Activated CD8-positive, alpha-beta T cell treated with anti-CD3 and anti-CD28 coated beads for 36 hours (primary cell): ENCODE data around the gene MEG3. TPM values are rescaled to one million over a fixed set of nuclear protein-coding genes. Genes with fewer than 3 reads are reported as not detected.

Experiments
- ATAC-seq: fragments of 200-7000 bp; cut with Tn5 transposase; one replicate; pipeline ENCODE4 v1.10.0; 2021; ENCODE audit warnings: mild to moderate bottlenecking, moderate library complexity
- CTCF ChIA-PET: fragments of 350-600 bp; sonication (Branson Sonifier 250); formaldehyde crosslinking; loops from one replicate; lab custom pipeline; 2021; ENCODE audit warnings: antibody characterized with exemption; lab: Charles Lee
- POLR2A ChIA-PET: fragments of 350-600 bp; sonication (Branson Sonifier 250); formaldehyde crosslinking; loops from one replicate; lab custom pipeline; 2021; ENCODE audit warnings: antibody characterized with exemption; lab: Charles Lee
- DNase-seq: peaks from one replicate; pipeline ENCODE4 v3.0.0-alpha.2; 2020
- H3K27ac Mint-ChIP-seq: one replicate; pipeline ENCODE4 v1.8.0; 2021; ENCODE audit warnings: mild to moderate bottlenecking, mixed read lengths
- H3K27me3 Mint-ChIP-seq: one replicate; pipeline ENCODE4 v1.8.0; 2021; ENCODE audit warnings: mixed read lengths
- H3K36me3 Mint-ChIP-seq: one replicate; pipeline ENCODE4 v1.8.0; 2021; ENCODE audit warnings: low read depth, mixed read lengths
- H3K4me1 Mint-ChIP-seq: one replicate; pipeline ENCODE4 v1.8.0; 2021; ENCODE audit warnings: low read depth, mixed read lengths
- H3K4me3 Mint-ChIP-seq: one replicate; pipeline ENCODE4 v1.8.0; 2021; ENCODE audit warnings: mild to moderate bottlenecking, moderate library complexity, mixed read lengths
- H3K9me3 Mint-ChIP-seq: one replicate; pipeline ENCODE4 v1.8.0; 2021; ENCODE audit warnings: mixed read lengths
- intact Hi-C: fragments of 100-400 bp; cut with micrococcal nuclease; formaldehyde crosslinking; loops from one replicate; pipeline ENCODE4 v1.10.0; 2022
- total RNA-seq, 2 experiments: library from RNA; stranded (reverse); gene quantifications; one replicate each; pipeline ENCODE4 v1.2.3, GENCODE V29; 2021
- TF ChIP-seq, protein P1 (sequence below): fragments of 200-600 bp; IDR thresholded peaks from one replicate; pipeline ENCODE4 v1.8.0; 2022; ENCODE audit warnings: antibody characterized with exemption, mild to moderate bottlenecking

Gene MEG3
- total RNA-seq, 2 experiments from 2014 or later = not detected

DNA sequence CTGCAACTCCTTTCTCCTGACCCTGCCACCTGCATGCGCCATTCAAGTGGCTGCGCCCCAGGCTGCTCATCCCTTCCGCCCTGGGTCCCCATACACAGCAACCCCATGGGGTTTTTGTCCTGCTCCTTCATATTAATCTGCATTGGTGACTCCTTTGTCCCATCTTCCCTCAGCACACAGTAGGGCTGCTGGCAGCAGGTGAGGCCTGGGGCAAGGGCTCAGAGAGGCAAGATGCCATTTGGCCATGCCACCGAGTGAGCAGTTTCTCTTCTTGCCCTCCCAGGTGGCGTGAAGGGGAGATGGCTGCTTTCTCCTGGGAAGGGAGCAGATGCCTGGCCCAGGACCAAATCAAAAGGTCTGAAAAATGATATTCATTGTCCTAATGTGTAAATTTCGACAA is 68.5 kb downstream of the MEG3 start:
- Mint-ChIP-seq H3K27me3 (peaks cover 11% of the 10 kb centered on the region), H3K9me3 (no peaks in the 10 kb centered on the region), H3K4me3 (no peak overlapping the region), H3K4me1 (no peaks in the 10 kb centered on the region), H3K27ac (no peak overlapping the region), H3K36me3 (no peaks in the 10 kb centered on the region)
- DNase-seq (no peak), ATAC-seq (no peak)
- CTCF ChIA-PET = no interaction called here
- TF ChIP-seq, protein P1, sequence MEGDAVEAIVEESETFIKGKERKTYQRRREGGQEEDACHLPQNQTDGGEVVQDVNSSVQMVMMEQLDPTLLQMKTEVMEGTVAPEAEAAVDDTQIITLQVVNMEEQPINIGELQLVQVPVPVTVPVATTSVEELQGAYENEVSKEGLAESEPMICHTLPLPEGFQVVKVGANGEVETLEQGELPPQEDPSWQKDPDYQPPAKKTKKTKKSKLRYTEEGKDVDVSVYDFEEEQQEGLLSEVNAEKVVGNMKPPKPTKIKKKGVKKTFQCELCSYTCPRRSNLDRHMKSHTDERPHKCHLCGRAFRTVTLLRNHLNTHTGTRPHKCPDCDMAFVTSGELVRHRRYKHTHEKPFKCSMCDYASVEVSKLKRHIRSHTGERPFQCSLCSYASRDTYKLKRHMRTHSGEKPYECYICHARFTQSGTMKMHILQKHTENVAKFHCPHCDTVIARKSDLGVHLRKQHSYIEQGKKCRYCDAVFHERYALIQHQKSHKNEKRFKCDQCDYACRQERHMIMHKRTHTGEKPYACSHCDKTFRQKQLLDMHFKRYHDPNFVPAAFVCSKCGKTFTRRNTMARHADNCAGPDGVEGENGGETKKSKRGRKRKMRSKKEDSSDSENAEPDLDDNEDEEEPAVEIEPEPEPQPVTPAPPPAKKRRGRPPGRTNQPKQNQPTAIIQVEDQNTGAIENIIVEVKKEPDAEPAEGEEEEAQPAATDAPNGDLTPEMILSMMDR = no peak
- intact Hi-C loops = no loop called here
- POLR2A ChIA-PET = no interaction called here

DNA sequence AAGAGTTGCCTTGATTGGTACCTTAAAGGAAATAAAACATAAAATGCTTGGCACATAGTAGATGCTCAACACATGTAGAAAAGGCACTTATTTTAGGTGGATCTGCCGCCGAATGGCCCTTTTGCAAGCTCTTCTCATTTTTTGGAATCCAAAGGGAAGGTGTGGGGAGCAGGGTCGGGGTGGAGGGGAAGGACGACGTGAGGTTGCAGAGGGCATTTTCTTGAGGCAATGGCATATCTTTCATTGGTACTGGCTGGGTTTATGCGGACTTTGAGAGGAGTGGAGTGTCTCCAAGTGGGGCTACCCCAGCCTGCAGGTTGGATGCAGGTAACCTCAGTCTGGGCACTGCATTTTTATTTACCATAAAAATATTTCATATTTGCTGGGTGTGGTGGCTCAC is 69.5 kb downstream of the MEG3 start:
- ATAC-seq (no peak), DNase-seq (no peak)
- TF ChIP-seq, protein P1 = no peak
- Mint-ChIP-seq H3K4me1 (no peaks in the 10 kb centered on the region), H3K27me3 (peaks cover 19% of the 10 kb centered on the region), H3K9me3 (no peaks in the 10 kb centered on the region), H3K4me3 (no peak overlapping the region), H3K36me3 (no peaks in the 10 kb centered on the region), H3K27ac (no peak overlapping the region)
- POLR2A ChIA-PET = no interaction called here
- intact Hi-C loops = no loop called here
- CTCF ChIA-PET = no interaction called here

DNA sequence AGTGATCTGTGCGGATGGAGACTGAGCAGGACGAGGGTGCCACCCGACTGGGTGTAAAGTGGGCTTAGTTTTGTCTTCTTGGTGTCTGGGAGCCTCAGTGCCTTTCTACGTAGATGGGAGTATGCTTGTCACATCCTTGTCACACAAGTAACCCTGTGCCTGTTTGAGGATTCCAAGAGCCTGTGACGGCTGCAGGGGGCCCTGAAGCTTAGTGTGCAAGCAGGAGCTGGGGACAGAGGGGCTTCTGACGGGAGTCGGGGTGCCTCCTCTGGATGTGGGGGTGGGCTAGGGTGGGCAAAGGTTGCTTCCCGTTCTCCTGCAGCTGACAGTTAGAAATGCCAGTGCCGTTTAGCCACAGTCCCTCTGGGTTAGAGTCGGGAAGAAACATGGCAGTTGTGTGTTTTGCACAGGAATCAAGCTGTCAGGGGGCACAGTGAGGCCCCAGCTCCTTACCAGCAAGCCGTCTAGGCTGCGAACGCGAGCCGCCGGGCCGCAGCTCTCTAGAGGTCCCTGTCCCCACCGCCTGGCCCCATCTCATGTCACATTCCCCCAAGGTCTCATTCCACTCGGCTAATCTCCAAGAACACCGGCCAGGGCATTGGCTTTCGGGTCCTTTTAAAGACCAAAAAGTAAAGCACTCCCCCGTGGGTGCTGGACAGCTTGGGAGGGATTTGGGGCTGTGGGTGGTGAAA is 70.6 kb downstream of the MEG3 start:
- intact Hi-C loops = no loop called here
- TF ChIP-seq, protein P1 = no peak
- POLR2A ChIA-PET = no interaction called here
- H3K4me1 Mint-ChIP-seq = no peaks in the 10 kb centered on the region
- H3K36me3 Mint-ChIP-seq = no peaks in the 10 kb centered on the region
- DNase-seq = no peak
- ATAC-seq = no peak
- H3K27ac Mint-ChIP-seq = no peak overlapping the region
- no peaks in the 10 kb centered on the region for H3K9me3 Mint-ChIP-seq
- H3K4me3 Mint-ChIP-seq = no peak overlapping the region
- CTCF ChIA-PET = interaction anchor here (0.7 kb wide), 1 partner anchor 43 kb away, joined by 3 read pairs; no protein-coding TSS in a partner anchor
- peaks cover 26% of the 10 kb centered on the region for H3K27me3 Mint-ChIP-seq

DNA sequence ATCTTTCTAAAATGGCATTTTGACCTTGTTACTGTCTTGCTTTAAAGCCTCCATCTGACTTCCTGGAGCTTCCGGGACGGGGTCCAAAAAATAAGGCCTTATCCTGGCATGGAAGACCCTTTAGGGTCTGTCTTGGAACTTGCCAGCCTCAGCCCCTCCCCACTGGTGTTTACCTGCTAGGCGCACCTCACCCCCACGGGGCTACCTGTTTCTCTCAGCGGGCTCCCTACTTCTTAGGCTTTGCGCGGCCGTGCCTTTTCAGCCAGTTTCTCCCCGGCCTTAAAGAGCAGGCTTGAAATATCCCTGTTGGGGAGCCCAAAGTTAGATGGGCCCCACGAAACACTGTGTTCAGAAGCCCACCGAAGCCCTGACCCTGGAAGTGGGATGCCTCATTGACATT is 72.5 kb downstream of the MEG3 start:
- intact Hi-C loops = no loop called here

More for the DNA sequence above, 72.5 kb downstream of the MEG3 start:
- Mint-ChIP-seq H3K27ac (no peak overlapping the region), H3K27me3 (peaks cover 38% of the 10 kb centered on the region), H3K4me1 (no peaks in the 10 kb centered on the region), H3K9me3 (no peaks in the 10 kb centered on the region), H3K36me3 (no peaks in the 10 kb centered on the region), H3K4me3 (no peak overlapping the region)
- CTCF ChIA-PET = no interaction called here
- POLR2A ChIA-PET = no interaction called here
- TF ChIP-seq, protein P1 = no peak
- no peak for ATAC-seq
- no peak for DNase-seq
